Activated CD4-positive, alpha-beta T cell treated with anti-CD3 and anti-CD28 coated beads, Interleukin-10, Interleukin-2, amounts not matched to agents 100 ng/mL and 50 ng/mL, durations not matched to agents 16 hours and 8 hours (primary cell): Measurements from ENCODE around the gene ACKR1.

Source experiments
- DNase-seq: peaks from one replicate; pipeline ENCODE4 v3.0.0-alpha.2; 2020

ACKR1 gene

GRCh38 chr1:159204161-159205141, at the start of gene ACKR1:
Gene ACKR1 (plus strand): TSS chr1:159204875. CDS start chr1:159204960, 85 bp downstream.
- DNase-seq, result no peak

- DNase-seq, result peak; percentile 71
Measured at GRCh38 chr1:159161001-159161718, 43.5 kb upstream of the ACKR1 start.

GRCh38 chr1:159161719-159162026, 43.0 kb upstream of the ACKR1 start:
- no peak for DNase-seq

GRCh38 chr1:159162516-159163265, 42.0 kb upstream of the ACKR1 start:
- DNase-seq, result no peak

- DNase-seq, result no peak
Measured at GRCh38 chr1:159163614-159164228, 41.0 kb upstream of the ACKR1 start.

- no peak for DNase-seq
Measured at GRCh38 chr1:159168043-159168442, 36.6 kb upstream of the ACKR1 start.

GRCh38 chr1:159170639-159171038, 34.0 kb upstream of the ACKR1 start:
- no peak for DNase-seq

- no peak for DNase-seq
Measured at GRCh38 chr1:159171254-159171687, 33.4 kb upstream of the ACKR1 start, which contains the start of gene CADM3. Gene CADM3 (plus strand): TSS chr1:159171615. CDS start chr1:159171766, 151 bp downstream.

- no peak for DNase-seq
Measured at GRCh38 chr1:159171688-159172501, 32.8 kb upstream of the ACKR1 start.

- no peak for DNase-seq
Measured at GRCh38 chr1:159172614-159173291, 31.9 kb upstream of the ACKR1 start.

- DNase-seq, result no peak
Measured at GRCh38 chr1:159173320-159173719, 31.4 kb upstream of the ACKR1 start.

- DNase-seq, result no peak
Measured at GRCh38 chr1:159175571-159175970, 29.1 kb upstream of the ACKR1 start.

- peak; percentile 28 for DNase-seq
Measured at GRCh38 chr1:159177272-159177907, 27.3 kb upstream of the ACKR1 start.

GRCh38 chr1:159179906-159180305, 24.8 kb upstream of the ACKR1 start:
- no peak for DNase-seq

GRCh38 chr1:159180516-159180915, 24.2 kb upstream of the ACKR1 start:
- DNase-seq, result no peak

GRCh38 chr1:159181328-159182024, 23.2 kb upstream of the ACKR1 start:
- DNase-seq, result no peak

GRCh38 chr1:159184201-159184600, 20.5 kb upstream of the ACKR1 start:
- DNase-seq, result no peak

GRCh38 chr1:159185121-159185520, 19.6 kb upstream of the ACKR1 start:
- no peak for DNase-seq

- DNase-seq, result no peak
Measured at GRCh38 chr1:159187033-159187432, 17.6 kb upstream of the ACKR1 start.
